ENCODE results near the gene YTHDF2. TPM values are rescaled to one million over a fixed set of nuclear protein-coding genes. Genes with fewer than 3 reads are reported as not detected.

YTHDF2 gene
- total RNA-seq, 1 experiment from 2014 or later = 200 TPM

GRCh38 chr1:28807986-28808385 lies 71.2 kb downstream of the YTHDF2 start:
- no peak overlapping the region for H3K27ac ChIP-seq (ENCODE audit: insufficient read length, low read depth, low read length)
- H3K27me3 ChIP-seq (ENCODE audit: insufficient read depth, low read length) = peaks cover 18% of the 10 kb centered on the region; the same call in 1 of the 2 replicates
- no peak overlapping the region for H4K5ac ChIP-seq (ENCODE audit: insufficient read length, low read depth, low read length)
- no peak for TF ChIP-seq CTCF (conservative IDR thresholded peaks at IDR 0.05)
- Mint-ChIP-seq H3K36me3 (ENCODE audit: insufficient read depth in 1 of 3, low read depth in 3 of 3) (peaks cover 0 to 4% (median 2%) of the 10 kb centered on the region in 3 experiments; a peak in 4 of 7 replicates), H3K4me1 (peaks cover 20 to 28% of the 10 kb centered on the region in 2 experiments), H3K27me3 (ENCODE audit: low read depth) (peaks cover 33% of the 10 kb centered on the region), H3K4me3 (no peak overlapping the region), H3K27ac (no peak overlapping the region), H3K9me3 (peaks cover 3 to 7% of the 10 kb centered on the region in 2 experiments; a peak in 4 of 5 replicates)
- no peak overlapping the region for H2BK120ac ChIP-seq (ENCODE audit: low read depth, low read length, poor library complexity, severe bottlenecking)
- no peaks in the 10 kb centered on the region for H3K9me3 ChIP-seq (ENCODE audit: control insufficient read depth, low read depth, low read length)
- H3K79me1 ChIP-seq (ENCODE audit: insufficient read depth, low read depth, low read length, poor library complexity, severe bottlenecking) = no peaks in the 10 kb centered on the region
- no peak overlapping the region for H2AFZ ChIP-seq (ENCODE audit: low read length)
- H3K23me2 ChIP-seq (ENCODE audit: insufficient read length, low read depth, low read length, poor library complexity, severe bottlenecking) = no peaks in the 10 kb centered on the region
- H3K9ac ChIP-seq (ENCODE audit: extremely low read depth, insufficient read length, low read length) = no peak overlapping the region
- WGBS (ENCODE audit: extremely low coverage, insufficient read length, low lambda C conversion rate) = no CpG with 5 or more reads among the region's 4 CpGs
- H2BK15ac ChIP-seq (ENCODE audit: low read depth, low read length) = no peak overlapping the region
- H3K4ac ChIP-seq (ENCODE audit: low read depth, low read length) = no peak overlapping the region
- H3K79me2 ChIP-seq (ENCODE audit: insufficient read depth, low read length) = no peaks in the 10 kb centered on the region
- H3K4me2 ChIP-seq (ENCODE audit: insufficient read depth, insufficient read length, low read length) = no peak overlapping the region
- H2BK20ac ChIP-seq (ENCODE audit: low read depth, low read length, poor library complexity, severe bottlenecking) = no peak overlapping the region
- no peak overlapping the region for H4K91ac ChIP-seq (ENCODE audit: insufficient read length, low read depth, low read length)
- no peak overlapping the region for H2BK12ac ChIP-seq (ENCODE audit: insufficient read length, low read depth, low read length)
- no peaks in the 10 kb centered on the region for H4K20me1 ChIP-seq (ENCODE audit: control insufficient read depth, insufficient read depth, insufficient read length)
- no peak overlapping the region for H2BK5ac ChIP-seq (ENCODE audit: insufficient read length, low read length)
- no peaks in the 10 kb centered on the region for H3K4me1 ChIP-seq (ENCODE audit: insufficient read depth, low read length)
- no peak overlapping the region for H3K18ac ChIP-seq (ENCODE audit: insufficient read length, low read depth, low read length)
- H2AK5ac ChIP-seq (ENCODE audit: insufficient read length, low read length) = no peak overlapping the region
- H3T11ph ChIP-seq (ENCODE audit: low read length) = no peak overlapping the region
- H3K23ac ChIP-seq (ENCODE audit: insufficient read length, low read depth, low read length) = no peak overlapping the region
- H4K8ac ChIP-seq (replicated peaks; ENCODE audit: insufficient read length, low read depth, low read length) = no peak overlapping the region
- no peak for DNase-seq
- H3K56ac ChIP-seq (ENCODE audit: insufficient read length, low read depth, low read length) = no peak overlapping the region
- H3K14ac ChIP-seq (ENCODE audit: insufficient read depth, low read length) = no peak overlapping the region

Data from H9 (cell line).